Measurements from ENCODE around the gene TRIM37.
A peak's percentile ranks its signal among the peaks of the same experiment; 100 is the strongest.
"Not testable (repeated sequence)": the region's sequence is repeated elsewhere in the genome, so short reads cannot be mapped to it uniquely, and the experiment has no call there.

Gene TRIM37

DNA sequence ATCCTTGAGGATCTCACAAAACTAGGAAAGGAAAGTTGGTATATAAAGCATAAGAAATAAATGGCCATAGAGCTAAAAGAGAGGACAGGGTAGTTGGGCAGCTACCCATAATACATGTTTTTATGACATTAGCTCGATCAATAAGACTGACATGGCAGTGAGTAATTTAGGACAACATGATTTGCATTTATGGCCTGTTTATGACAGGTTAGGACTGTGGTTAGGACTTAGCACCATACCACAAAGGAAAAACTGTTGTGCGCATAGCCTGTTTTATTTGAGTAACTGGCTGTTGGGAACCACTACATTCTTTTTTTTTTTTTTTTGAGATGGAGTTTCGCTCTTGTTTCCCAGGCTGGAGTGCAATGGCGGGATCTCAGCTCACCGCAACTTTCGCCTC lies 18.0 kb upstream of the TRIM37 start:
- H3K4me3 ChIP-seq (ENCODE audit: low read length), result no peak overlapping the region
- no peak for DNase-seq (ENCODE audit: low read depth, low spot score)

DNA sequence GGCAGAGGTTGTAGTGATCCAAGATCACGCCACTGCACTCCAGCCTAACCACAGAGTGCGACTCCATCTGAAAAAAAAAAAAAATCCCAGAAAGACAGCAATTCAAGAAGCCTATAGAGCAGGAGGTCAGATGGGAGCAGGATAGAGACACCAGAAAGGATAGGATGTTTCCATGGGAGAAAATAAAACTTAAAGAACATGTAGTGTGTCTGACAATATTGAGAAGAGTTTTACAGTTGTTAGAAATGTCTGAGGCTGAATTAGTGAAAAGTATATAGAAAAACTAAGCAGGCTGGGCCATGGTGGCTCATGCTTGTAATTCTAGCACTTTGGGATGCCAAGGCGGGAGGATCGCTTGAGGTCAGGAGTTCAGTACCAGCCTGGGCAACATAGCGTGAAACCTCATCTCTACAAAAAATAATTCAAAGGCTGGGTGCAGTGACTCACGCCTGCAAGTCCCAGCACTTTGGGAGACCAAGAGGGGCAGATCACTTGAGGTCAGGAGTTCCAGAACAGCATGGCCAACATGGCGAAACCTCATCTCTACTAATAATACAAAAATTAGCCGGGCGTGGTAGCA lies 15.3 kb upstream of the TRIM37 start:
- DNase-seq (ENCODE audit: low read depth, low spot score), result no peak
- no peak overlapping the region for H3K4me3 ChIP-seq (ENCODE audit: low read length)

DNA sequence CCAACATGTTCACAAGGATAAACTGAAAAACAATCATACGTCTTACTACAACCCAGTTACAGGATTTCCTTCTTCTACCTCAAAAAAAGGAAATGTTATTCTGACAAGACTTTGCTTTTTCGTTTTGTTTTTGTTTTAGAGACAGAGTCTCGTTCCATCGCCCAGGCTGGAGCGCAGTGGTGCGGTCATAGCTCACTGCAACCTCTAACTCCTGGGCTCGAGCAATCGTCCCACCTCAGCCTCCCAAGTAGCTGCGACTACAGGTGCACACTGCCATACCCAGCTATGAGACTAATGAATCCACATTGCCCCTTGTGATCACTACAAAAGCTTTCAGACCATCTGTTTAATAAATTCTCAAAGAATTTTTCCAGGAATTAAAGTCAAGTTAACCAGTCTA lies 8.8 kb upstream of the TRIM37 start:
- H3K4me3 ChIP-seq (ENCODE audit: low read length), result no peak overlapping the region
- no peak for DNase-seq (ENCODE audit: low read depth, low spot score)

DNA sequence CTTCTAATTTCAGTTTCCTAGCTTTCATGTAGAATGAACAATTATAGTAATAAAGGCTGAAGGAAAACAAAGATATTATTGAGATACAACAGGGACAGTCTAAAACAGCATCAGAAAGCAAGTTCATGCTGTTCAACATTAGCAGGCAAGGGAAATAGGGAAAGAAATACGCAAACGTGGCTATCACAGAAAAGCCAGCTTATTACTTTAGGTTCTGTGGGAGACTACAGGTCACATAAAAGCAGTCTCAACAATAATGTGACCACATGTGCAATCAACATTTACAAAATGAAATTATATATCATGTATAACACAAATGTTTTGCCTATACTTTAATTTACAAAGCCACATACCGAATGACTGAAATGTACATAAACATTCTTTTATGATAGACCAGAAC lies 4.9 kb upstream of the TRIM37 start:
- no peak for DNase-seq (ENCODE audit: low read depth, low spot score)
- no peak overlapping the region for H3K4me3 ChIP-seq (ENCODE audit: low read length)

DNA sequence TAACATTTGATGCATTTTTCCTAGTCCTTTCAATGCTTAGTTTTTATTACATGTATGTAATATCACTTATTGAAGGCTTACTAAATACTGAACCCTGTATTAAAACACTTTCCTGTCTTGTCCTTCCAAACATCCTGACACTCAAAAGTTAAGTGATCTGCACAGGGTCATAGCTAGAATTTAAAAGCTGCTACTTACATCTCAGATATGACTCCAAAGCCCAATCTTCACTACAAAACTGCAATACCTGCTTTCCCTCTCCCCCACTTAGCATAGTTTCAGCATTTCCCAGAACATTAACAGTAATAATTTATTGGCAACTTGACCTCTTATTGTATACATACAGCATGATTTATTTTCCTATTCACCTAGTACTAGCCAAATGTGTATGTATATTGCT lies 4.3 kb upstream of the TRIM37 start:
- no peak for DNase-seq (ENCODE audit: low read depth, low spot score)
- H3K4me3 ChIP-seq (ENCODE audit: low read length), result no peak overlapping the region

DNA sequence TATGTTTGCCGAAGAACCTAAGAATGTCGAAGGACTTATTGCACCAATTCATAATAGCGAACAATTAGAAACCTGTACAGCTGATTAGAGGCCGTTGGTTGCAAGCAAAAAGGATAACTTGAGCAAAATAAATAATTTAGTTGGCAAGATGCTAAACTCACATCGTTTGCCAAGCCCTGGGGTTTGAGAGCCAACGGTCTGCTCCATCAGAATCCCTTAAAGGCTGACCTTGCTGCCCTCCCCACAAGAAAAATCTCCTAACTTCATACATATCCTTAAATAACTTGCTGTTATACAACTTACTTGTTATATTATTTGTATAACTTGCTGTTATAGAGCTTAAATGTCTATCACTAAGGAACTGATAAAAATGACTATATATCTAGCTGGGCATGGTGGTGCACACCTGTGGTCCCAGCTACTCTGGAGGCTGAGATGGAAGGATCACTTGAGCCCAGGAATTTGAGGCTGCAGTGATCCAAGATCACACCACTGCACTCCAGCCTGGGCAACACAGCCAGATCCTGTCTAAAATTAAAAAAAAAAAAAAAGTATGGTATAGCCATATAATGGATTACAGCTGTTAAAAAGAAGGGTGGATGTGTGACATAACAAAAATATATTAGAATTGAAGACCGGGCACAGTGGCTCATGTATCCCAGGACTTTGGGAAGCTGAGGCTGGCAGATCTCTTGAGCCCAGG lies 1.9 kb upstream of the TRIM37 start:
- DNase-seq (ENCODE audit: low read depth, low spot score), result no peak
- no peak overlapping the region for H3K4me3 ChIP-seq (ENCODE audit: low read length)

DNA sequence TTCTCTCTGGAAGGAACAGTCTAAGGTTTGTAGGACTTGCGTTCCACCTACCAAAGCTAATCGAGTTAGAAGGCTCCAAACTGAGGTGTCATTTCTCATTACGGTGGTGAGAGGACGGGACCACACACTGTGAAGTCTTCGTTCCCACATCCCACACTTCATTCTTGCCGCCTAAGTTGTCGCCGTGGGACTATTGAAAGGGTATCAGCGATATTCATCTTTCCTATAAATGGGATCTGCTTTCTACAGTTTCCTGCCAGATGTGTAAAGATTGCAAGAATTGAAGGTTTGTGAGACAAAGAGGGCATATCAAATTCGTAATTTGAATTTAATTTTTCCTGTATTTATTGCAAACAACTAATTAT lies 608 bp upstream of the TRIM37 start:
- DNase-seq (ENCODE audit: low read depth, low spot score), result no peak
- peak overlapping the region; percentile 89 for H3K4me3 ChIP-seq (ENCODE audit: low read length)

DNA sequence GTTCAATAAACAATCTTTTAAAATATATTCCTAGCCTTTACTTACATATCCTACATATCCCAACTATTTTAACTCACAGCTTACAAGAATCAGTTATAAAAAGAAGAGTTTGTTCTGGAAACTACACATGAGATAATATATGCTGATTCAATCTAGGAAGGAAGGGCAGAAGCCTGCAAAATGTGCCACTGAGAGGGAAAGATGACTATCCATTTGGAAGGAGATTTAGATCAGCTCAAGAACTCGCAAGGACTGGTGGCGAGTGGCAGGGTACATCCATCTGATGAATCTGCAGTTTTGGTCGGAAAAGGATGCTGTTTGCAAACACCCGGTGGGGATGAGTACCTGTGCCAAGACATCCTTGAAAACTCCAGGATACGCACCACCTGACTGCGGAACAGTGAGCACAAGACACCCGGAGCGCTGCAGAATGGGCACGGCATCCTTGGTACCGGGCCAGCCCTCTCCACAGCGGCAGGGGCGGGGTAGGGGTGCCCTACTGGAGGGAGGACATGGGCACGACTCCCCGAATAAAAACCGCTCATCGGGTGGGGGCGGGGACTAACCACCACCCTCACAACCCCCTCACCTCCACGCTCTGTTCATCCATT lies 723 bp downstream of the TRIM37 start:
- peak; percentile 32 for DNase-seq (ENCODE audit: low read depth, low spot score)
- peak overlapping the region; percentile 89 for H3K4me3 ChIP-seq (ENCODE audit: low read length)

DNA sequence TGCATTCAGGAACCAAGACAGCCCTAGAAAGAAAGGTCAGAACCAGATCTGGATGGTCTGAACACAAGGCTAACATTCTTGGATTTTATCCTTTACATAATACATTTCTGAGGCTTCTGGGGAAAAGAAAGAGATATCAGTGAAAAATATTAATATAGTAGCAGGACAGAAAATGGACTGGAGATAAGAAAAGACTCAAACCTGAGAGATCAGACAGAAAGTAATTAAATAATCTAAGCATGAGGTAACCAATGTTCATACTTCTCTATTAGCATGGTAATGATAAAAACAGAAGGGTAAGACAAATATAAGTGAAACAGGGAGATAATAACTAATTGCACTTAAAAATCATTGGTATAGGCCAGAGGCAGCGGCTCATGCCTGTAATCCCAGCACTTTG lies 5.5 kb downstream of the TRIM37 start:
- no peak for DNase-seq (ENCODE audit: low read depth, low spot score)

DNA sequence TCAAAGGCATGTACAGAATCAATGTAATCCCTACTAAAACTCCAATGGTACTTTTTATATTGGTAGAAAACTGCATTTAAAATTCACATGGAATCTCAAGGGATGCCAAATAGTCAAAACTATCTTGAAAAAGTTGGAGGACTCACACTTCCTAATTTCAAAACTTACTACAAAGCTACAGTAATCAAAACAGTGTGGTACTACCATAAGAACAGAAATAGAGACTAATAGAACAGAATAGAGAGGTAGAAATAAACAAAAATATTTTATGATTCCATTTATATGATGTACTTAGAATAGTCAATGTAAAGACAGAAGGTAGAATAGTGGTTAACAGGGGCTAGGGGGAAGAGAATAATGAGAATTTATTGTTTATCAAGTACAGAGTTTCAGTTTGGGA lies 8.8 kb downstream of the TRIM37 start:
- H3K4me3 ChIP-seq (ENCODE audit: low read length), result no peak overlapping the region
- DNase-seq (ENCODE audit: low read depth, low spot score), result no peak

More for the DNA sequence above, 5.5 kb downstream of the TRIM37 start:
- no peak overlapping the region for H3K4me3 ChIP-seq (ENCODE audit: low read length)

DNA sequence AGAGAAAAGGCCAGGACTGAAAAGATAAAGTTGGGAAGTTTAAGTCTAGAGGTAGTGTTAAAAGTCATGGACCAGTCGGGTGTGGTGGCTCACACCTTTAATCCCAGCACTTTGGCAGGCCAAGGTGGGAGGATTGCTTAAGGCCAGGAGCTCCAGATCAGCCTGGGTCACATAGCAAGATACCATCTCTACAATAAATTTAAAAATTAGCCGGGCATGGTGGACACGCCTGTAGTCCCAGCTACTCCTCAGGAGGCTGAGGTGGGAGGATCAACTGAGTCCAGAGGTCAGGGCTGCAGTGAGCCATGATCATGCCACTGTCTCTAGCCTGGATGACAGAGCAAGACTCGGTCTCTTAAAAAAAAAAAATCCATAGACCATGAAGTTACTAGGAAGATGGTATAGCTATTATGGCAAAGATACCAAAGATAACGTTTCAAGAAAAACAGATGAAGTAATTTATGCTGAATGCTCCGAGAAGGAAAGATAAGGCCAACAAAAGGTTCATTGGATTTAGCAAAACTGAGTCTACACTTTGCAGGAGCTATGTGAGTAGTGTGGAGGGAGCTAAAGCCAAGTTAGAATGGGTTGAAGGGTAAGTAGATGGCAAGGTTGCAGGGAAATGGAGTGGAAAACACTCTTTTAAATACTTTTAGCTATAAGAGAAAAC lies 11.7 kb downstream of the TRIM37 start:
- DNase-seq (ENCODE audit: low read depth, low spot score), result no peak
- no peak overlapping the region for H3K4me3 ChIP-seq (ENCODE audit: low read length)

DNA sequence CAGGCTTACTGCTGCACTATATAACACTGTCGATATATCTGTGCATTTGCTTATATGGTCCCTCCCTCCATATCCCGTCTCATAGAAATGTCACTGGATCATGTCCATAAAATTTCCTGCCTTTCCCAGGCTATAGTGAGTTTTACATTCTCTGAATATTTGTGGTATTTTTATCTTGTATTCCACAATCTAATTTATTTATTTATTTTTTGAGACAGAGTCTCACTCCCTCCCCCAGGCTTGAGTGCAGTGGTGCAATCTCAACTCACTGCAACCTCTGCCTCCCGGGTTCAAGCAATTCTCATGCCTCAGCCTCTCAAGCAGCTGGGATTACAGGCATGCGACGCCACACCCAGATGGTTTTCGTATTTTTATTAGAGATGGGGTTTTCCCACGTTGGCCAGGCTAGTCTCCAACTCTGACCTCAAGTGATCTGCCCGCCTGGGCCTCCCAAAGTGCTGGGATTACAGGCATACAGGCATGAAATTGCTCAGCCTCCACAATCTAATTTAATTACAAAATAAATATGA lies 12.9 kb downstream of the TRIM37 start:
- DNase-seq (ENCODE audit: low read depth, low spot score), result no peak
- H3K4me3 ChIP-seq (ENCODE audit: low read length), result no peak overlapping the region

DNA sequence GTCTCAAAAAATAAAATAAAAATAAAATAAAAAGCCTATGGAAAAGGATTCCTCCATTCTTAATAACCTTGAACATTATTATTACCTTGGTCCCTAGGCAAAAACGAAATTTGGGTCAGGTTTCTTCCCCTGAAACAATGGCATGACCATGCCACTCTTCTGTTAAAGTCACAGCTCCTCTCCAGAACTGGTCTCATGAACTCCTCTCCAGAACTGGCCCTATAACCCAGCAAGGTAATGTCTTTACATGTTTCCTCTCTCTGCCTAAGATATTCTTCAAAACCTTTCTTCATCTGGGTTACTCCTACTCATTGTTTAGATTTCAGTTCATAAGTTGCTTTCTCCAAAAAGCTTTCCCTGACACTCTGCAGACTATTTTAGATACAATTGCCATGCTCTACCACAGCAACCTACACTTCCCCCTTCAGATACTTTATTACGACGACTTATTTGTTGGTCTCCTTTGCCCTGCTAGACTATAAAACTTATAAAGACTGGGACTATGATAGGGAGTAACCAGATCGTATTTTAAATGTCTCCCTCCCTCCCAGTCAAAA lies 13.5 kb downstream of the TRIM37 start:
- no peak for DNase-seq (ENCODE audit: low read depth, low spot score)
- H3K4me3 ChIP-seq (ENCODE audit: low read length), result no peak overlapping the region

DNA sequence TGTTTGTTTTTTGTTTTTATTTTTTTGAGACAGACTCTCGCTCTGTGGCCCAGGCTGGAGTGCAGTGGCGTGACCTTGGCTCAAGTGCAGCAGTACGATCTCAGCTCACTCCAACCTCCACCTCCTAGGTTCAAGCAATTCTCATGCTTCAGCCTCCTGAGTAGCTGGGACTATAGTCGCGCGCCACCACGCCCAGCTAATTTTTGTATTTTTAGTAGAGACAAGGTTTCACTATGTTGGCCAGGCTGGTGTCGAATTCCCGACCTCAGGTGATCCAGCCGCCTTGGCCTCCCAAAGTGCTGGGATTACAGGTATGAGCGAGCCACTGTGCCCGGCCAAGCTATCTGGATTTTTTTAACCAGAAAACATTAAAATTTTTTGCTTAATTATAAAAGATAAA lies 16.1 kb downstream of the TRIM37 start:
- not testable (repeated sequence) for DNase-seq (ENCODE audit: low read depth, low spot score); H3K4me3 ChIP-seq (ENCODE audit: low read length)

DNA sequence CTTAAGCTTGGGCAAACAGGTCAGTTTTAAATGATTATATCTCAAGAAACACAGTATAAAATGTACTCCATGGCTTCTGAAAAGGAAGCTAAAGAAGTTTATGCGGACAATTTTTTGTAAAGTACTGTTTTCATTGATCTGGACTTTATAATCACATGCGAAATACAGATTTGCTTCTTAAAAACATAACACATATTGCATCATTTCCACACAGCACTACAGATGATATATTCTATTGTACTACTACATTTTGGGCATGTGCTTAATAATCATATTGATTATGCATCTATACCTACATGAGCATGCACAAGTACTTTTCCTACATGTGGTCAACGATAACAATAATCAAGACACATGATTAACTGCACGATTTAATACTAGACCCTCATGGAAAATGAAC lies 22.5 kb downstream of the TRIM37 start:
- no peak for DNase-seq (ENCODE audit: low read depth, low spot score)
- no peak overlapping the region for H3K4me3 ChIP-seq (ENCODE audit: low read length)

DNA sequence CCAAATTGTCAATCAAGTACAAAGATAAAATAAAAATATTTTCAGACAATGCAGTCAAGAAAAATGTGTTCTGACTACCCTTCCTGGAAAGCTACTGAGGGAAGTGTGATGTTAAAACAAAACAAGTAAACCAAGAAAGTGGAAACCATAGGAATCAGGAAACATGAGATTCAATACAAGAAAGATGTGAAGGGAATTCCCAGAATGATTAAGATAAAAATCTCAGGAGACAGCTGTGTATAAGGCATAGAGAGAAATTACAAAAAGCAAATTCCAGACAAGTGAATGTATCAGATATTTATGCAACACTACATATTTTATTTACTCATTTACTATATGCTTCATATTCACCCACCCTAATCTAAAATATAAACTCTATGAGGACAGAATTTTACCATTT lies 32.2 kb downstream of the TRIM37 start:
- no peak overlapping the region for H3K4me3 ChIP-seq (ENCODE audit: low read length)
- DNase-seq (ENCODE audit: low read depth, low spot score), result no peak

DNA sequence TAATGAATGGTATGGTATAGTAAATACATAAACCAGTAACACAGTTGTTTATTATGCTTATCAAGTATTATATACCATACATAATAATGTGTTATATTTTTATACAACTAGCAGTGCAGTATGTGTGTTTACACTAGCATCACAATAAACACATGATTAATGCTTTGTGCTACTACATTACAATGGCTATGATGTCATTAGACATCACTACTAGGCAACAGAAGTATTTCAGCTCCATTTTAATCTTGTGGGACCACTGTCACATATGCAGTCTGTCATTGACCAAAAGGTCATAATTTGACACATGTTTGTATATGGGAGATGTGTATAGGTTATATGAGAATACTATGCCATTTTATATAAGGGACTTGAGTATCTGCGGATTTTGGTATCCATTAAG lies 32.7 kb downstream of the TRIM37 start:
- no peak for DNase-seq (ENCODE audit: low read depth, low spot score)
- no peak overlapping the region for H3K4me3 ChIP-seq (ENCODE audit: low read length)

DNA sequence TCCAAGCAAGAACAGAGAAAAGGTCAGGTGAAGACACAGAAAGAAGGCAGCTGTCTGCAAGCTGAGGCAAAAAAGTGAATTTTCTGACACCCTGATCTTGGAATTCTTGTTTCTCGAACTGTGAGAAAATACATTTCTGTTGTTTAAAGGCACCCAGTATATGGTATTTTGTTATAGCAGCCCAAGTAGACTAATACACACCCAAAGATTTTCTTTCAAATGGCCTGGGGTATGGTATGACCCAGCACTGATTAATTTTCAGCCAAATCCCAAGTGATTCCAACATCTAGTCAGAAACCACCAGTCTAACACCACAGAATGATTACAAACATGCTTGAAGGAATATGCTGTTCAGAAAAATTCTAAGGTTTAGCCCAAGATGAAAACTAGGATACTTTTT lies 36.8 kb downstream of the TRIM37 start:
- H3K4me3 ChIP-seq (ENCODE audit: low read length), result no peak overlapping the region
- no peak for DNase-seq (ENCODE audit: low read depth, low spot score)

DNA sequence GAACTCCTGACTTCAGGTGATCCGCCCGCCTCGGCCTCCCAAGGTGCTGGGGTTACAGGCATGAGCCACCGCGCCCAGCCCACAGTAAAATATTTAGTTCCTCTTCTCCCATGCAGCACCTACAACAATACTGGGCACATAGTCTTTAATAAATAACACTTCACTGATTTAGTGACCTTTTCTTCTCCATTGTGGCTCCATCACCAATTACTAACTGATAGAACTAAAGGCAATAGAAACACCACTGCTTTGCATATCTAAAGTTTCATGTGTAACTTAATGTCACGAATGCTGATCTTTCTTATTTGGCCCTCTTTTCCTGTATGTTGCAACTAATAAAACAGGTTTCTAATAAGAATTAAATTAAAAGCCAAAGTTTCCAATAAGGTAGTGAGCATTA lies 38.9 kb downstream of the TRIM37 start:
- H3K4me3 ChIP-seq (ENCODE audit: low read length), result no peak overlapping the region
- no peak for DNase-seq (ENCODE audit: low read depth, low spot score)

DNA sequence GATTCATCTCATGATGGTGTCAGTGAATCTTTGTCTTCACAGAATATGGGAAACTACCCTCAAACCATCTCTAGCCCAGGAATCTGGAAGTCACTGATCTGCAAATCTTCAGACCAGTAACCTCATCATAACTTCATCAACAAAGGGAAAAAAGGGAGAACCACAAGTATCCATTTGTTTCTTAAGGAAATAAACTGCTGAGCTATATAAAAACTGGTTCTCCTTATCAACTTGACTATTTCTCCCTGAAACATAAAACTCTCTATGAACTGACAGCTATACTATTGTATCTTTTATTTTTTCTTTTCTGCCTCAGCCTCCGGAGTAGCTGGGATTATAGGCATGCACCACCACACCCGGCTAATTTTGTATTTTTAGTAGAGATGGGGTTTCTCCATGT lies 39.3 kb downstream of the TRIM37 start:
- no peak overlapping the region for H3K4me3 ChIP-seq (ENCODE audit: low read length)
- no peak for DNase-seq (ENCODE audit: low read depth, low spot score)

Data from Jurkat, Clone E6-1 (cell line).